NOMO-1 (cell line): ENCODE measurements around the gene GPC4.

Experiments
- DNase-seq, 2 experiments: peaks; one replicate each; lab custom pipeline; 2025; ENCODE audit not compliant: unreplicated experiment in 2 of 2; lab: John Stamatoyannopoulos, UW

GPC4 gene

DNA sequence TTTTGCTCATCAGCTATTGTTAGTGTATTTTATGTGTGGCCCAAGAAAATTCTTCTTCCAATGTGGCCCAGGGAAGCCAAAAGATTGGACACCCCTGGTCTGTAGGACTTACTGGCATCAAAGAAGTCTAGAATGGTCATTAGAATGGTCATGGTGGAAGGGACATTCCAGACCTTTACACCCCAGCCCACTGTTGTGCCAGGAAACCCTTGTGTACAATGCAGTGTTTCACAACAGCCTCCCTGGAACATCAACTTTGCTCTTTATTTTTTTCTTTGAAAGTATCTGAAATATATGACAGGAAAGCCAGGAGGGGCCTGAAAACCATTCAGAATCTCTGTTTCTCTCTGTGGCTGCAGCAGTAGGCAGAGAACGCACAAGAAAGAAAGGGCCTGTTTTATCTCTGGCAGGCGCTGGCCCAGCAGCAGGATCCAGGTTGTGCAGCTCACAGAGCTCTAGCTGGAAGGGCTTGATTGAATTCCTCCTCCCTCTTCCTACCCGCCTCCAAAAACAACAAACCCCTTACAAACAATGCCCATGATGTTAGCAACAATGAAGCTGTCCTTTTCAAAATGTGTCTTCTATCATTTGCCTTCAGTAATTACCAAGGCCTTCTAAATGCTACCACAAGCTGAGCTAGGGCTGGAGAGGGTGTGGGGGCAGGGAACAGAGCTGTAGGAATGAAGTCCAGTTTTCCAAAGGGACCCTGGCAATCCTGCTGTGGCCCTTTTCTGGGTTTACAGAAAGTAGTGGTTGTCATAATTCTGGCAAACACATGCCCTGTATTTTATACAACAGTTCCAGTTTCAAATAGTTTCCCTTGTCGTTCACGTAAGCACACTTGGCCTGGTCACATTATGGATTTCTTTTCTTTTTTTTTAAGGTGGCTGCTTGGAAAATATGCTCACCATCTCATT, 164.8 kb downstream of the GPC4 start:
- no peak for DNase-seq
